Transverse colon (tissue), 3 donors: ENCODE data around the gene MX2.

Source experiments
- CTCF ChIP-seq, 5 experiments: fragments of 200-600 bp in 3 of 5; fragments of 450-650 bp in 2 of 5; sonication (generic) in 3 of 5; IDR thresholded peaks; 1 replicate in 2 of 5; 2 replicates in 3 of 5; pipeline ENCODE4 v1.5.1; 2016 to 2017; ENCODE audit warnings: antibody characterized with exemption in 5 of 5, inconsistent platforms in 3 of 5, mild to moderate bottlenecking in 2 of 5, moderate library complexity in 1 of 5
- POLR2A ChIP-seq: fragments of 450-650 bp; IDR thresholded peaks from one replicate; pipeline ENCODE4 v1.6.1; 2016; ENCODE audit warnings: antibody characterized with exemption, mild to moderate bottlenecking, moderate library complexity

- TF ChIP-seq POLR2A (no peak), CTCF (IDR thresholded peaks at IDR 0.05) (no peak)
Observed at GRCh38 chr21:41446586-41446985, 84.8 kb downstream of the MX2 start.
